ENCODE data around the gene BTBD9. TPM values are rescaled to one million over a fixed set of nuclear protein-coding genes. Genes with fewer than 3 reads are reported as not detected.

BTBD9 gene
- total RNA-seq, 6 experiments from 2014 or later, result 11.0 to 12.7 (median 12.5) TPM

DNA sequence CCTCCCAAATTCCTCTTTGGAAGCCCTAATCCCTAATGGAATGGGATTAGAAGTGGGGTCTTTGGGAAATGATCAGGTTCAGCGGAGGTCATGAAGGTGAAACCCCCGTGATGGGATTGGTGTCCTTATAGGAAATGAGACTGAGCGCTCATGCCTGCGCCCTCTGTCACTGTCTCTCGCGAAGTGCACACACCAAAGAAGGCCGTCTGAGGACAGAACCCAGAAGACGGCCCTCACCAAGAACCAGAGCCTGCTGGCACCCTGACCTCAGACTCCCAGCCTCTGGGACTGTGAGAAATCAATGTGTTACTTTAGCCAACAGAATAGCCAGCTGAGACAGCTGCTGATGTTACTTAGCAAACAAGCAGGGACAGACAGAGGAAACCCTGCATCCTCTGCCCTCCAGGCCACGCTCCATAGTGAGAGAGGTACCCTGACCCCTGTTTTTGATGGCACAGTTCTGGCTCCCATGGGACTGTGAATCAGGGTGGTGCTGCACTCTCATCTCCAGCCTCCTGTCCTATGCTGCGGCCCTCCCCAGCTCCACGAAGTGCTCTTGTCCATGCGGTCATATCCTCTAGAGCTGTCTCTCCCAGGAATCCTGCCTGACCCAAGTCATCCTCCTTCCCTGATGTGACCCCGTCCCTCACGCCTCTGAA lies 450.9 kb downstream of the BTBD9 start:
- Mint-ChIP-seq H3K27me3 (ENCODE audit: insufficient read depth) (peaks cover 3% of the 10 kb centered on the region), H3K4me3 (no peak overlapping the region), H3K9me3 (no peaks in the 10 kb centered on the region), H3K4me1 (ENCODE audit: low read depth) (no peaks in the 10 kb centered on the region), H3K27ac (no peak overlapping the region), H3K36me3 (ENCODE audit: low read depth) (0 out of 2 replicates have a peak, but pooled peaks cover 5% of the 10 kb centered on the region)
- TF ChIP-seq, protein P1, sequence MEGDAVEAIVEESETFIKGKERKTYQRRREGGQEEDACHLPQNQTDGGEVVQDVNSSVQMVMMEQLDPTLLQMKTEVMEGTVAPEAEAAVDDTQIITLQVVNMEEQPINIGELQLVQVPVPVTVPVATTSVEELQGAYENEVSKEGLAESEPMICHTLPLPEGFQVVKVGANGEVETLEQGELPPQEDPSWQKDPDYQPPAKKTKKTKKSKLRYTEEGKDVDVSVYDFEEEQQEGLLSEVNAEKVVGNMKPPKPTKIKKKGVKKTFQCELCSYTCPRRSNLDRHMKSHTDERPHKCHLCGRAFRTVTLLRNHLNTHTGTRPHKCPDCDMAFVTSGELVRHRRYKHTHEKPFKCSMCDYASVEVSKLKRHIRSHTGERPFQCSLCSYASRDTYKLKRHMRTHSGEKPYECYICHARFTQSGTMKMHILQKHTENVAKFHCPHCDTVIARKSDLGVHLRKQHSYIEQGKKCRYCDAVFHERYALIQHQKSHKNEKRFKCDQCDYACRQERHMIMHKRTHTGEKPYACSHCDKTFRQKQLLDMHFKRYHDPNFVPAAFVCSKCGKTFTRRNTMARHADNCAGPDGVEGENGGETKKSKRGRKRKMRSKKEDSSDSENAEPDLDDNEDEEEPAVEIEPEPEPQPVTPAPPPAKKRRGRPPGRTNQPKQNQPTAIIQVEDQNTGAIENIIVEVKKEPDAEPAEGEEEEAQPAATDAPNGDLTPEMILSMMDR (IDR thresholded peaks at IDR 0.05), result no peak
- no peak for DNase-seq

DNA sequence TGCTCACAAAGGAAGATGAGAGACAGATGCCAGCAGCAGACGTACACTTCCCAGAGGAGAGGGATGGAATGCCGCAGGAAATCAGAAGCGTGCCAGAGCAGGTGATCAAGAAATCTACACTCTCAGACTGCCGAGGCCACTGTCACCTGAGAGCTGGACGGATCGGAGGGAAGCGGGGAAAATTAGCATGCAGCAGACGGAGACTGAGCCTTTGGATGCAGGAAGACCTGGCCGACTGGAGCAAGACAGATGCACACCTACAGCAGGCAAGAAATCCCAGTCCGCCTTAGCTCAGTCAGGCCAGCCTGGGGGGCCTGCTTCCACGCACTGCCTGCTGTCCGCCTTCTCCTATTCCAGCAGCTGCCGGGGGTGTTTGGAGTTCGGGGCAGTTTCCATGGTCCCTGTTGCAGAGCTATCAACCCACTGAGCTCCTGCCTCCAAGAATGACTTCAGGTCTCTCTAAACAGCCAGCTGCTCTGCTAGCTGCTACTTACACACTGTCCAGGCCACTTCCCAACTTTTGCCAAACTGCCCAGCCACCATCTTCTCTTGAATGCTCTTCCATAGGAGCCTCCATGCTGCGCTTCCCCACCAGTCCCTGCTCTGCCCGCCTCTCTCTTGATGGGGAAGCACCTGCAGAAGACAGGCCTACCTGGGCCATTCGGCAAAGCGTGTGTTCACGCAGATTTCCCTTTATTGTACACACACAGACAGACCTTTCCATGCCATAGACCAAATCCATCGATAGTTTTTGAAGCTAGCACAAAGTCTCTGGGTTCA lies 451.7 kb downstream of the BTBD9 start:
- Mint-ChIP-seq H3K9me3 (no peaks in the 10 kb centered on the region), H3K36me3 (ENCODE audit: low read depth) (0 out of 2 replicates have a peak, but pooled peaks cover 5% of the 10 kb centered on the region), H3K4me1 (ENCODE audit: low read depth) (no peaks in the 10 kb centered on the region), H3K4me3 (no peak overlapping the region), H3K27ac (no peak overlapping the region), H3K27me3 (ENCODE audit: insufficient read depth) (peaks cover 3% of the 10 kb centered on the region)
- DNase-seq, result no peak
- TF ChIP-seq, protein P1 (IDR thresholded peaks at IDR 0.05), result no peak

DNA sequence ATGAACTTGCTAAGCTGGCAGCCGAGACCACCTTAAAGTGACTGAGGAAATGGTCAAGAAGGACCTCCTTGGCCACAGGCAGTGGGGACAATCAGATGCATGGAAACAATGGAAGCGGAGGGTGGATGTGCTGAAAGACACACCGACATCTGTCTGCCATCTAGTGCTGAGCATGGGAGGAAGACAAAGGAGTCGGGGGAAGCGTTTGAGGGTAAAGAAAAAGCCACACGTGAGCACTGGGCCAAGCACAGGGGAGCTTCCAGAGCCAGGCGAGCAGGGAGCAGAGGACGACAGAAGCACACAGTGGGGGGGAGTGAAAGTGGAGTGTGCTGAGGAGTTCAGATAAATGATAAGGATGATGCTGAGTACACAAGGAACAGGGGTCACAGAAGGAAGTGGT lies 452.4 kb downstream of the BTBD9 start:
- Mint-ChIP-seq H3K27me3 (ENCODE audit: insufficient read depth) (no peaks in the 10 kb centered on the region; the same call in 1 of the 2 replicates), H3K27ac (no peak overlapping the region), H3K9me3 (no peaks in the 10 kb centered on the region), H3K4me1 (ENCODE audit: low read depth) (no peaks in the 10 kb centered on the region), H3K4me3 (no peak overlapping the region), H3K36me3 (ENCODE audit: low read depth) (0 out of 2 replicates have a peak, but pooled peaks cover 5% of the 10 kb centered on the region)
- TF ChIP-seq, protein P1 (IDR thresholded peaks at IDR 0.05), result no peak
- no peak for DNase-seq

DNA sequence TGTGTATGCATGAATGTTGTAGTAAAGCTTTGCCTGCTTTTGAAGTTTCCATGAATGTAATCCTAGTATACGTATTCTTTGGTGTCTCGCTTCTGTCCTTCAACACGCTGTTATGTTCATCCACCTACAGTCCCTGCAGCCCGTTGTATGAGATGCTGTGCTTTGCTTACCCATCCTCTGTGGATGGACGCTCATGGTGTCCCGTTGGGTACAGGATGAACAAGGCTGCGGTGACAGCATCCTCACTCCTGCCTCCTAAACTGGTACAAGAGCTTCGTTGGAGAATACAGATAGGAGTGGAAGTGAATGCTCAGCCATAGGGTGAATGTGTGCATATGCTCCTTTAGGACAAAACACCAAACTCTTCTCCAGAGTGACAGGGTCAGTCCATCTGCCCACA lies 454.0 kb downstream of the BTBD9 start:
- 0 out of 2 replicates have a peak, but pooled peaks cover 5% of the 10 kb centered on the region for H3K36me3 Mint-ChIP-seq (ENCODE audit: low read depth)
- TF ChIP-seq, protein P1 (IDR thresholded peaks at IDR 0.05), result no peak
- H3K27me3 Mint-ChIP-seq (ENCODE audit: insufficient read depth), result no peaks in the 10 kb centered on the region; the same call in 1 of the 2 replicates
- H3K9me3 Mint-ChIP-seq, result no peaks in the 10 kb centered on the region
- no peaks in the 10 kb centered on the region for H3K4me1 Mint-ChIP-seq (ENCODE audit: low read depth)
- no peak overlapping the region for H3K4me3 Mint-ChIP-seq
- no peak overlapping the region for H3K27ac Mint-ChIP-seq
- no peak for DNase-seq

DNA sequence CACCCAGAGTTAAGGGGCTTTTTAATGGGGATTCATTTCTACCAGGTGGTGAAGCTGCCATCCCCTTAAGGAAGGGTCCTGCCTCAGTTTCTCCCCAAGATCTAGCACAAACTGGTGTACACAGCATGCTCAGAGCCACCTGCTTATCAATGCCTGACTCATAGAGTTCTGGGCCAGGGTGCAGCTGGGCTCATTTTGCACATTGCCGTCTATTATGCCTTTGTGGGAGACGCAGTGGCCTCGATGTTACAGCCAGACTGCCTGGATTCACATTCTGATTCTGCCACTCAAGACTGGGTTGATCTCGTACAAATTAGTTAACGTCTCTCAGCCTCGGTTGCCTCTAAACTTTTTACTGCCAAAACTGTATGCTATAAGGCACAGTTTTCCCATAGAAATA lies 454.5 kb downstream of the BTBD9 start:
- TF ChIP-seq, protein P1 (IDR thresholded peaks at IDR 0.05), result no peak

More for the DNA sequence above, 454.5 kb downstream of the BTBD9 start:
- H3K9me3 Mint-ChIP-seq, result no peaks in the 10 kb centered on the region
- H3K36me3 Mint-ChIP-seq (ENCODE audit: low read depth), result 0 out of 2 replicates have a peak, but pooled peaks cover 5% of the 10 kb centered on the region
- no peak for DNase-seq
- H3K27me3 Mint-ChIP-seq (ENCODE audit: insufficient read depth), result no peaks in the 10 kb centered on the region; the same call in 1 of the 2 replicates
- no peak overlapping the region for H3K27ac Mint-ChIP-seq
- H3K4me3 Mint-ChIP-seq, result no peak overlapping the region
- H3K4me1 Mint-ChIP-seq (ENCODE audit: low read depth), result no peaks in the 10 kb centered on the region
